ENCODE measurements around the gene AMY2B. TPM values are rescaled to one million over a fixed set of nuclear protein-coding genes. Genes with fewer than 3 reads are reported as not detected.

Gene AMY2B
- total and polyA plus RNA-seq, 9 of the 15 experiments (the other 6 are each of a cell fraction or from before 2014, with no cell fraction given) = 0.22 to 2.0 (median 0.49) TPM

DNA sequence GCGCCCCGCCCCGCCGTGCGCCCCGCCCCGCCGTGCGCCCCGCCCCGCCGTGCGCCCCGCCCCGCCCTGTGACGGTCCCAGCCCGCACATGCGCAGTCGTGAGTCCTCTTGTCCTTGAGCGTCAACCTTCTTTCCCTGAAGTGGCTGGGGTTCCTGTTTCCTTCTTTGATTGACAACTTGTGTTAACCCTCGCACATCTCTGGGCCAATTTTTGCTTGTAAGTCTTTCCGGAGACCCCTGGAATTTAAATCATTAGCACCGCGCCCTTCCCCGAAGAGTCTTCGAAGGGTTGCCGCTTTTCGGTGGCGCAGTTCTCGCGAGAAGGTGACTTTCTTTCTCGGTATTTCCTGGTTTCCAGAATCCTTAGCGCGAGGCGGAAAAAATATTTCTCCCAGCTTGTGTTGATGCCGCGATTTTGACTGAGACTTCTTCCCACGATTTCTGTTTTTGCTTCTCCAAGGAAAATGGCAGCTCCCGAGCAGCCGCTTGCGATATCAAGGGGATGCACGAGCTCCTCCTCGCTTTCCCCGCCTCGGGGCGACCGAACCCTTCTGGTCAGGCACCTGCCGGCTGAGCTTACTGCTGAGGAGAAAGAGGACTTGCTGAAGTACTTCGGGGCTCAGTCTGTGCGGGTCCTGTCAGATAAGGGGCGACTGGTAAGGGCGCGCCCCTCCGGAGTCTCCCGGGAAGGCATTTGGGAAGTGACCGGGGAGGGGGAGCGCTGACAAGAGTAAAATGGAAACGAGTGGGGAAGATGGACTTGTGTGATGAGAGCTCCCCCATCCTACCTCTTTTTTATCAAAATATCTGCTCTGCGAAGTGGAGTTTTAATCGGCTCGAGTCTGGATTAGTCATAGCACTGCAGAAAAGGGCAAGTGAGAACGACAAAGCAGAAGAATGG lies 45.5 kb upstream of the AMY2B start, which contains the start of gene RNPC3 (continued):
- TF ChIP-seq GTF3C2 (IDR thresholded peaks at IDR 0.05; ENCODE audit: borderline replicate concordance, extremely low read depth, insufficient read length) (no peak), ZNF121 (CRISPR knock-in tag; conservative IDR thresholded peaks at IDR 0.05) (peak; percentile 25; the same call in 1 of the 2 replicates), CBX3 (IDR thresholded peaks at IDR 0.05; ENCODE audit: borderline replicate concordance in 1 of 2, low read length in 2 of 2) (no peak), DIDO1 (tag; IDR thresholded peaks at IDR 0.05; ENCODE audit: low read depth) (peak; percentile 60; the same call in 1 of the 2 replicates), ELF2 (CRISPR knock-in tag; IDR thresholded peaks at IDR 0.05) (peak; percentile 91), MTA3 (IDR thresholded peaks at IDR 0.05; ENCODE audit: borderline replicate concordance) (peak; percentile 69; the same call in 1 of the 2 replicates), POLR2H (tag; IDR thresholded peaks at IDR 0.05; ENCODE audit: low read depth) (peak; percentile 83), CREB3L1 (IDR thresholded peaks at IDR 0.05; ENCODE audit: borderline replicate concordance, low read depth) (peak; percentile 84), ARID1B (IDR thresholded peaks at IDR 0.05) (0 out of 2 replicates have a peak, but pooled peaks have one; percentile 11), NFXL1 (CRISPR knock-in tag; IDR thresholded peaks at IDR 0.05) (no peak), ZNF644 (tag; IDR thresholded peaks at IDR 0.05; ENCODE audit: low read depth) (no peak), MNT (conservative IDR thresholded peaks at IDR 0.05) (peak; percentile 23 to 60; a peak in 2 of 4 replicates), FOXK2 (conservative IDR thresholded peaks at IDR 0.05 in 1 of 2, IDR thresholded peaks at IDR 0.05 in 1 of 2; ENCODE audit: low read depth in 2 of 2) (peak; percentile 72 to 75; a peak in 3 of 4 replicates), HMGN3 (IDR thresholded peaks at IDR 0.05; ENCODE audit: borderline replicate concordance, extremely low read depth, insufficient read length, low read depth, low read length) (no peak), FOXA1 (IDR thresholded peaks at IDR 0.05; ENCODE audit: borderline replicate concordance) (no peak), TAF9B (IDR thresholded peaks at IDR 0.05; ENCODE audit: partially characterized antibody) (peak; percentile 56), ZBTB1 (CRISPR knock-in tag; IDR thresholded peaks at IDR 0.05; ENCODE audit: borderline replicate concordance, low read depth) (no peak), MAFF (IDR thresholded peaks at IDR 0.05; ENCODE audit: low read length) (peak; percentile 52; the same call in 1 of the 2 replicates), SRF (CRISPR knock-in tag; IDR thresholded peaks at IDR 0.05) (no peak), FOXJ2 (tag; IDR thresholded peaks at IDR 0.05) (peak; percentile 45; the same call in 1 of the 2 replicates)

Measured in K562 (cell line).